Psoas muscle (tissue), 8 donors: Measurements from ENCODE around the gene TBXA2R. TPM values are rescaled to one million over a fixed set of nuclear protein-coding genes. Genes with fewer than 3 reads are reported as not detected.
"Not testable (repeated sequence)": the region's sequence is repeated elsewhere in the genome, so short reads cannot be mapped to it uniquely, and the experiment has no call there.

ENCODE experiments used
- ATAC-seq, 4 donors: fragments of 200-7000 bp; cut with Tn5 transposase; one replicate each; pipeline ENCODE4 v1.9.1; 2020; ENCODE audit warnings: moderate library complexity in 3 of 4, mild to moderate bottlenecking in 2 of 4
- DNase-seq, 2 donors: peaks; one replicate each; pipeline ENCODE4 v3.0.0-alpha.2; 2020
- H3K27ac ChIP-seq: fragments of 200-600 bp; one replicate; pipeline ENCODE4 v1.8.0; 2022
- H3K27me3 ChIP-seq, 3 donors: fragments of 200-600 bp in 1 of 3; one replicate each; pipeline versions ENCODE4 v1.6.1 to v1.8.0; 2013 to 2022; ENCODE audit warnings: low read length in 2 of 3, mild to moderate bottlenecking in 2 of 3, moderate library complexity in 1 of 3; ENCODE audit not compliant: insufficient read depth in 3 of 3
- H3K36me3 ChIP-seq, 2 donors: fragments of 200-600 bp in 1 of 2; one replicate each; pipeline versions ENCODE4 v1.6.1 to v1.8.0; 2013 to 2022; ENCODE audit warnings: low read depth in 1 of 2, mild to moderate bottlenecking in 1 of 2, moderate library complexity in 1 of 2; ENCODE audit not compliant: insufficient read depth in 1 of 2
- H3K4me1 ChIP-seq: fragments of 200-600 bp; one replicate; pipeline ENCODE4 v1.8.0; 2022
- H3K4me3 ChIP-seq: fragments of 200-600 bp; one replicate; pipeline ENCODE4 v1.8.0; 2022; ENCODE audit warnings: mild to moderate bottlenecking
- H3K9me3 ChIP-seq: fragments of 200-600 bp; one replicate; pipeline ENCODE4 v1.8.0; 2022
- WGBS, 3 donors: extraction: QIAGEN DNeasy Blood & Tissue Kit; methylation state at CpG; one replicate each; pipeline versions ENCODE4 v1.1.6 to v1.1.7; 2013; 5-methylcytosine and 5-hydroxymethylcytosine counted together
- intact Hi-C, 2 donors: fragments of 100-400 bp; cut with DNase I; formaldehyde crosslinking; loops; one replicate each; pipeline versions ENCODE4 v1.11.0 to v1.14.2; 2022
- polyA plus RNA-seq, 3 donors: library from polyadenylated mRNA; stranded (reverse); fragments of 200-250 nt; gene quantifications; one replicate each; pipeline ENCODE4 v1.2.3, GENCODE V29; 2013
- total RNA-seq, 4 donors: library from RNA; stranded (reverse); fragmentation: NEBNext Ultra II Directional in 2 of 4; extraction: Animal tissue kit (Norgen Biotek cat#: 25700) in 2 of 4; gene quantifications; one replicate each; pipeline versions ENCODE4 v1.2.1 to v1.2.4, GENCODE V29; 2021 to 2023
- TF ChIP-seq, protein P1 (sequence below): fragments of 200-600 bp; IDR thresholded peaks from one replicate; pipeline ENCODE4 v1.8.0; 2022; ENCODE audit warnings: antibody characterized with exemption
- donor health status: healthy with polysubstance abuse.
- donor health status: DM: no; HTN: no; CAD: no; lungs with moderate emphysema.
- donor health status: Bipolar disorder and iron deficiency.
- donor health status: healthy.
- donor health status: DM: yes; HTN: yes; CAD: no.
- donor health status: DM: no; HTN: no; CAD: no.
- donor health status: DM: no; HTN: no; CAD: no.
- donor health status: DM: yes; HTN: yes; CAD: no.

The TBXA2R gene
- total and polyA plus RNA-seq, 7 donors = 0.52 to 3.0 (median 1.2) TPM

- WGBS, 3 donors = 0 to 1% (median 1%) methylated on average over 17 to 30 of the region's 30 CpGs
Observed at GRCh38 chr19:3572855-3573161, 33.9 kb downstream of the TBXA2R start, which contains the start of gene HMG20B. HMG20B (plus strand) TSS chr19:3572944; CDS start chr19:3573310, 366 bp downstream.

DNA sequence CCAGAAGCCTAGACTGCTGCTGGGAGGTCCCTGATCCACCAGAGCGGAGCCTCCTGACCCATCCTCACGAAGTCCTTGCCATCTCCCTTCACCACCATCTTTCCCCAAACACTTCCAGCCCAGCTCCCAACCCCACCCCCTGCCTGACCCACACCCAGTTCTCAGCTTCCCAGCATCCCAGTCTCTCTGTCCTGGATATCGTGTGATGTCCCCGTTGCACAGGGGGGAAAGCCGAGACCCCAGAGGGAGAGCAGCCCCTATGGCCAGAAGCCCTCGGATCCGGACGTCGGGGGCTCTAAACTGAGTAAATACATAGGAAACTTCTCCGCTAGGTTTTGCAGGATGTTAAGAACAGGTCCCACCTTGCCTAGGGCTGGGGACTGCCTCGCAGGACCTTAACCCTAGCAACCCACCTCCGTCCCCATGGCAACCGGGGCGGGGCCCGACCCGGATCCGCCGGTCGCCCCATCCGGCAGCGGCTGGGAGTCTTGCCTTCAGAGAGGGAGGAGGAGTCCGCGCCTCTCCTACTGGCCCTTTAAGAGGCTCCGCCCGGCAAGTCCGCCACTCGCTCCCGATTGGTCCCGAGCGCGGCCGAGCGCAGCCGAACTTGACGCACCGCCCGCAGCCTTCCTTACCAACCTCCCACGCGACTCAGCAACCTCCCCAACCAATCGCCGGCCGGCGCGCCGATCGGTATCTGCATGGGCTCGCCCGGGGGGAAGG, 34.4 kb downstream of the TBXA2R start:
- ATAC-seq (peak; percentile 96 to 98 (median 96)), DNase-seq (peak; percentile 100)
- TF ChIP-seq, protein P1, sequence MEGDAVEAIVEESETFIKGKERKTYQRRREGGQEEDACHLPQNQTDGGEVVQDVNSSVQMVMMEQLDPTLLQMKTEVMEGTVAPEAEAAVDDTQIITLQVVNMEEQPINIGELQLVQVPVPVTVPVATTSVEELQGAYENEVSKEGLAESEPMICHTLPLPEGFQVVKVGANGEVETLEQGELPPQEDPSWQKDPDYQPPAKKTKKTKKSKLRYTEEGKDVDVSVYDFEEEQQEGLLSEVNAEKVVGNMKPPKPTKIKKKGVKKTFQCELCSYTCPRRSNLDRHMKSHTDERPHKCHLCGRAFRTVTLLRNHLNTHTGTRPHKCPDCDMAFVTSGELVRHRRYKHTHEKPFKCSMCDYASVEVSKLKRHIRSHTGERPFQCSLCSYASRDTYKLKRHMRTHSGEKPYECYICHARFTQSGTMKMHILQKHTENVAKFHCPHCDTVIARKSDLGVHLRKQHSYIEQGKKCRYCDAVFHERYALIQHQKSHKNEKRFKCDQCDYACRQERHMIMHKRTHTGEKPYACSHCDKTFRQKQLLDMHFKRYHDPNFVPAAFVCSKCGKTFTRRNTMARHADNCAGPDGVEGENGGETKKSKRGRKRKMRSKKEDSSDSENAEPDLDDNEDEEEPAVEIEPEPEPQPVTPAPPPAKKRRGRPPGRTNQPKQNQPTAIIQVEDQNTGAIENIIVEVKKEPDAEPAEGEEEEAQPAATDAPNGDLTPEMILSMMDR = no peak
- Histone ChIP-seq H3K27ac (no peak overlapping the region), H3K36me3 (peaks cover 0 to 6% of the 10 kb centered on the region in 2 donors), H3K9me3 (no peaks in the 10 kb centered on the region), H3K27me3 (no peaks in the 10 kb centered on the region), H3K4me3 (peak overlapping the region; percentile 81), H3K4me1 (peaks cover 10% of the 10 kb centered on the region)
- WGBS, 3 donors = 1% methylated on average over 45 to 48 of the region's 48 CpGs
- intact Hi-C loops = no loop called here

More at GRCh38 chr19:3572855-3573161, 33.9 kb downstream of the TBXA2R start, which contains the start of gene HMG20B:
- H3K27ac ChIP-seq = peak within 1 kb of the TSS; percentile 68
- H3K4me3 ChIP-seq = peak within 1 kb of the TSS; percentile 81
- TF ChIP-seq, protein P1 = no peak
- no peaks in the 10 kb centered on the region for H3K27me3 ChIP-seq
- DNase-seq (no peak), ATAC-seq (peak in 1 of 4 donors; percentile 1)
- intact Hi-C loops = no loop called here
- no peaks in the 10 kb centered on the region for H3K9me3 ChIP-seq
- H3K4me1 ChIP-seq = peaks cover 10% of the 10 kb centered on the region
- H3K36me3 ChIP-seq = peaks cover 0 to 6% of the 10 kb centered on the region in 2 donors

DNA sequence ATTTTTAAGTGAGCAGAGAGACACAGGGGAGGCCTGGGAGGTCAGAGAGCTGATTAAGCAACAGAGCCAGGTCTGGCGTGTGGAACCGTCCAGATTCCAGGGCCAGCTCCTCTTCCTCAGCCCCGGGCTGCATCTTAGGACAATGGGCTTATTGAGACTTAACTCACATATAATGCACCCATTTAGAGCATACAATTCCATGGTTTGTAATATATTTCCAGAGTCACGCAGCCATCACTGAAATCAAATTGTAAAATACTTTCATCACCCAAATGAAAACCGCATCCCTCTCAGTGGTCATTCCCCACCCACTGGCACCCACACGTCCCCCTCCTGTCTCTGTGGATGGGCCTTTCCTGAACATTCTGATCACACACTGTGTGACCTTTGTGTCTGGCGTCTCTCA, 36.1 kb downstream of the TBXA2R start:
- WGBS, 3 donors = 58 to 81% (median 66%) methylated on average over 7 of the region's 7 CpGs
- DNase-seq = no peak
- H3K9me3 ChIP-seq = no peaks in the 10 kb centered on the region
- no peaks in the 10 kb centered on the region for H3K4me1 ChIP-seq
- TF ChIP-seq, protein P1 = no peak
- intact Hi-C loops = no loop called here
- peaks cover 0 to 2% (median 0%) of the 10 kb centered on the region in 3 donors for H3K27me3 ChIP-seq
- no peak for ATAC-seq
- peaks cover 0 to 6% of the 10 kb centered on the region in 2 donors for H3K36me3 ChIP-seq
- no peak overlapping the region for H3K27ac ChIP-seq
- no peak overlapping the region for H3K4me3 ChIP-seq

DNA sequence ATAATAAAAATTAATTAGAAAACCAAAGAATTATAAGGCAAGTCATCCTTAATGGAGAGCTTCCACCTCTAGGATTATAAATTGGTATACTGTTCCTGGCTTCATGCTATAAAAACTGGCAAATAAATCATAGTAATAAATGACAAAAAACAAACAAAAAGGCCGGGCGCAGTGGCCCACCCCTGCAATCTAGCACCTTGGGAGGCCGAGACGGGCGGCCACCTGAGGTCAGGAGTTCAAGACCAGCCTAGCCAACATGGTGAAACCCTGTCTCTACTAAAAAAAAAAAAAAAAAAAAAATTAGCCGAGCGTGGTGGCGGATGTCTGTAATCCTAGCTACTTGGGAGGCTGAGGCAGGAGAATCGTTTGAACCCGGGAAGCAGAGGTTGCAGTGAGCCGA, 36.6 kb downstream of the TBXA2R start:
- H3K4me1 ChIP-seq, H3K9me3 ChIP-seq, intact Hi-C loops, H3K27me3 ChIP-seq, H3K36me3 ChIP-seq, H3K27ac ChIP-seq, DNase-seq, ATAC-seq, H3K4me3 ChIP-seq: not testable (repeated sequence)
- WGBS, 3 donors = 75 to 82% (median 77%) methylated on average over 11 of the region's 11 CpGs

DNA sequence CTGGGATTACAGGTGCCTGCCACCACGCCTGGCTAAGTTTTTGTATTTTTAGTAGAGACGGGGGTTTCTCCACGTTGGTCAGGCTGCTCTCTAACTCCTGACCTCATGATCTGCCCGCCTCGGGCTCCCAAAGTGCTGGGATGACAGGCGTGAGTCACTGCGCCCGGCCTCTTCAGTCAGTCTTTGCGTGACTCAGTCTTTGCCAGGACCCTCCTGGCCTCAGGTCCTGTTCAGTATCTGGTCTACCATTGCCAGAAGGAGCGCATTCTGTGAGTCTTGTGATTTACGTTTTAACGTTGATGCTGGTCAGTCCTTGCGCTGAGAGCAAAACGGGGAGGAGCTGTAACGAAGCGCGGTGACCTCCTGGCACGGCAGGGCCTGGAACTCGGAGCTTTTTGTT, 41.5 kb downstream of the TBXA2R start:
- no peak for ATAC-seq
- Histone ChIP-seq H3K9me3 (no peaks in the 10 kb centered on the region), H3K27ac (no peak overlapping the region), H3K36me3 (no peaks in the 10 kb centered on the region), H3K4me3 (no peak overlapping the region), H3K27me3 (peaks cover 0 to 2% (median 0%) of the 10 kb centered on the region in 3 donors), H3K4me1 (no peaks in the 10 kb centered on the region)
- 61 to 68% (median 62%) methylated on average over 19 of the region's 19 CpGs for WGBS, 3 donors
- DNase-seq = no peak
- TF ChIP-seq, protein P1 = no peak
- intact Hi-C loops = no loop called here
